Stimulated activated CD4-positive, alpha-beta T cell treated with anti-CD3 and anti-CD28 coated beads, Interleukin-4, amount 100 ng/mL, for 1 hour (primary cell): Measurements from ENCODE around the gene SLC30A2.

Experiments
- DNase-seq: peaks from one replicate; pipeline ENCODE4 v3.0.0-alpha.2; 2020

SLC30A2 gene

DNA sequence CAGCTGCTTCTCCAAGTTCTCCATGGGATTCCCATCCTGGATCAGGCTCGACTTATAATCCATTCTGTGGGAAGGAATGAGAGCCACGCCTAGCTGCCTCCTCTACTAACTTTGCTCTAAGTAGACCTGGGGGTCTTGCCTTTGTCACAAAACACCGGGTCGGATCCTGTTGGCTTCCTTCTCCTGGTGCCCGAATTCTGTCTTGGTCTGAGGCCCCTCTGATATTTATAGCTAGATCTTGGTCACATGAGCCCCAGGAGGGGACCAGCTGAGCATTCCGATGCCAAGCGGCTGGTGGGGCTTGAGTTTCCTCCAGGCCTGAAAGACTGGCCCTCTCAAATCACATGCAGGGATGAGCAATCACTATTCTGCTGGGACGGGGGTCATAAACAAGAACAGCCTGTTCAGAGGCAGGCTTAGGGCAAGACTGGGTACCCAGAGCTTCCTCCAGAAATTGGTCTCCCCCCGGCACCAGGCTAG is 21.6 kb upstream of the SLC30A2 start, which contains the start of gene TRIM63:
Gene TRIM63, minus strand, starts transcription at position 199 of the 480 bp plus-strand sequence. Its CDS starts 136 bp downstream, at position 63.
- no peak for DNase-seq

DNA sequence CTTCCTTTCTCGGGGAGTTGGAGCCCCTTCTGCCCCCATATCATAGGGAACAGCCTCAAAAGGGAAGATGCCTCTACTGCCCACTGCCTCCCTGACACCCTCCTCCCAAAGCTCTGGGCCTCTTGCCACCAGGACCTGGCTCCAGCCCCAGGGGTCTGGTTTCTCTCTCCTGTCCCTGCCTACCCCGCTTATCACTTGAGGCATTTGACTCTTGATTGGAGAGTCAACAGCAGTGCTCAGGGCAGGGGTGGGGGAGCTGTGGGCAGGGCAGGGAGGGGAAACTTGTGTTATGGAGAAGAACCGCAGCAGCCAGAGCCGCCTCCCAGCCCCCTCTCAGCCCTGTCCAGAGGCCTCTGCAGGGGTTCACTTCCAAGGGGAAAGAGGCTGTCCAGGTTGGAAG is 20.9 kb upstream of the SLC30A2 start:
- no peak for DNase-seq

- no peak for DNase-seq
Observed at GRCh38 chr1:26066160-26066559, 20.2 kb upstream of the SLC30A2 start.

DNA sequence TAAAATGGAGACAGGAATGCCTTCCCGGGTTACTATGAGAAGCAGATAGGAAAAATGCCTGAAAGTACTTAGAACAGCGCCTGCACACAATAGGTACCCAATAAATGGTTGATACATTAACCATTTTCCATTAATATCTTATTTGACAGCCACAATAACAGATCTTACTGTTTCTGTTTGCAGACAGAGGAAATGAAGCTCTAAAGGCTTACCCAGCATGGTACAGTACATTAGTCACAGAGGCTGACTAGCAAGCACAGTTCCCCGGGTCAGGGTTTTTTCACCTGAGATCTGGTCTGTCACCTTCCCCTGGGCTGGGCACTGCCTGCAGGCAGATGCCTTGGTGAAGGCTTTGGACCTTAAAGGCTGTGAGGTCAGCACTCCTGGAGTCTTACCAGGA is 18.6 kb upstream of the SLC30A2 start:
- DNase-seq = no peak

GRCh38 chr1:26060832-26061574 is 15.1 kb upstream of the SLC30A2 start:
- DNase-seq = no peak

DNA sequence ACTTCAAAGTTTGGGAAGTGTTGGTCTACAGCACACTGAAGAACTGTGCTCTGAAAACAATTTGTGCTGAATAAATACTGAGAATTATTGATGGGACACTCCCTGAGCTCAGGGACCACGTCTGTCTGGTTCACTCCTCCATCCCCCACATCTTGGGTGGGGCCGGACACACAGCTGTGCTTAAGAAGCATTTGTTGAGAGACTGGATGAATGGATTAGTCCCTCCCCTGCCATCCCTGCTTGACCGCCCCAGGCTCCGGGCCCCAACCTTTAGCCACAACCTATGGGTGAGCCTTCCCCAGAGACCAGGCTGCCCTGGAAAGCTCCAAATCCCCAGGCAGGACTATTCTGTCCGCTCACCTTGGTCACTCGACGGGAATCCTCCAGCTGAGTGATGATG is 14.0 kb upstream of the SLC30A2 start:
- no peak for DNase-seq

DNA sequence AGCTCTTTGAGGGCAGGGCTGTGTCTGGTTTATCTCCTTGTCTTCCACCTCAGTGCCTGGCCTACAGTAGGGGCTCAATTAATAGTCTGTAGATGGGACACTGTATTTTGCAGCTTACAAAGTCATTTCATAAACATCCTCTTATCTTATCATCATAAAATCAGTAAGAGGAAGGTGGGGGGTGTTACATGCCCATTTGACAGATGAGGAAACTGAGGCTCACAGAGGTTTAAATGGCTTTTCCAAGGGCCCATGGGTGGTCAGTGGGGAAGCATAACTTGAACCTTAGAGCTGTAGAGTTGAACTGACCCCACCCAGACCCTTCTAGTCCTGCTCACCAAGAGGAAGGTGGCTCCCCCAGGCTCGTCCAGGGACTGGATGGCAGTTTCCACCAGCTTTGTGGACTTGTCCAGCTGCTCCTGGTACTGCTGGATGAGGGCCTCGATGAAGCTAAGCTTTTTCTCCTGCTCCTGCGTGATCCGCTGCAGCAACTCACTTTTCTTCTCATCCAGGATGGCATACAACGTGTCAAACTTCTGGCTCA is 12.2 kb upstream of the SLC30A2 start:
- DNase-seq = no peak

- no peak for DNase-seq
Observed at GRCh38 chr1:26057189-26057588, 11.3 kb upstream of the SLC30A2 start.

GRCh38 chr1:26055041-26055440 is 9.1 kb upstream of the SLC30A2 start:
- no peak for DNase-seq

DNA sequence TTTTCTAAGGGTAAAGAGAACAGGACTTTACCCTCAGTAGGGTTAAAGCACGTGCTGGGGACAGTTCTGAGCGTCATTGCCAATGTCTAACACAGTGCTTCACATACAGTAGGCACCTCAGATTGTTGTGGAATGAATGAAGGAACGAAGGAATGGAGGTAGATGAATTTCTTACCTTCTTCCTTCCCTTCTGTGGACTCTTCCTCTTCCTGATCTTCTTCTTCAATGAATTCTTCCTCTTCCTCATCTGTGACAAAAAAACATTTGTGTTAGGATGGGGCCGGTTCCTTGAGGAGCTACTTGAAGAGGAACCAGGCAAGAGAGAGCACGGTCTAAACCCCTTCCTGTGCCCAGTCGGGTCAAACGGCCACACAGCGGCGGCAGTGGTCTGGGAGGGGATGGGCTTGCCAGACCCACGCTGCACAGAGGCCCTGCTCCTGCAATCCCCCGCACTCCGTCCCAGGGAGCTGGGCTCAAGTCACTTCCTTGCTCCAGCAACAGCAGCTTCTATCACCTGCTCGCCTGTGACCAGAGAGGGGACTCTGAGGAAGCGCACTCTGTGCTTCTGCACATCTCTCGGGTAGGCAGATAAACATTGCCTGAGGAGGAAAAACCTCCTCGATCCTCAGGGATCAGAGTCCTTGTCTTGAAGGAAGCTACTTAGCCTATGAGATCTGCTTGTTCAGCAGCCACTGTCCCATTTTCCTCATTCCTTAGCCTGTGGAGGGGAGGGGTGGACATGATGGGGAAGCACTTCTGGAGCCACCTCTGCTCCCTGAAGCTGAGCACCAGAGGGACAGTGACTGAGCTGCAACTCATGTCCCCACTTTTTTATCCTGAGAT is 8.0 kb upstream of the SLC30A2 start:
- DNase-seq = no peak

- no peak for DNase-seq
Observed at GRCh38 chr1:26050248-26050640, 4.3 kb upstream of the SLC30A2 start.

DNA sequence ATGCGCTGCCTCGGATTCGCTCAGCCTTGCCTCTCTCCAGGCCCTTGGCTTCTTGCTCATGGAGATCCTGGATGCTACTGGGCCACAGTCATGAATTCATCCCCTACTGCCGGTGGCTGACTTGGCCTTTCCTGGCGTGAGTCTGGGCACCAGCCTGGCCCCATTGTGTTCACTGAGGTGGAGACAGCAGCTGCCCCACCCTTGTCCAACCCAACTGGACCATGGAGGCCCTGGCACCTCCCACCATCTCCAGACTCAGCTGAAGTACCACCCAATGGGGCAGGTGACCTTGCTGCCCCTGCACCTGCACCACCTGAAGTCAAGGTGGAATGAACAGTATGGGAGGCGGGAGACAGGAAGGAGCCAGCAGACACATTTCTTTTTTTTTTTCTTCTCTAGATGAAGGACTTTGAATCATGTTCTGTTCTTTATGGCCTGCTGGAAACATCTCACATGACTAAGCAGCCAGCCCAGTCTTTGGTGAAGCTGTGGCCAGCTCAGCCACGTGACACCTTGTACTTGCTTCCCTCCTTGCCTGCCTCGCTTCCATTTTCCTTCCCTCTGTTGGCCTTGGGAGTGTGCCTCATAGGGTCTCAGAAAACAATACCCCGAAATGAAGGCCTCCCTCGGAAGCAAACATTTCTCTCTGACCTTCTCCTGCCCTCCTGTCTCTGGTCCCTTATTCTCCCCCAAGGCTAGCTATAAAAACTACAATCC is 3.8 kb upstream of the SLC30A2 start:
- no peak for DNase-seq

DNA sequence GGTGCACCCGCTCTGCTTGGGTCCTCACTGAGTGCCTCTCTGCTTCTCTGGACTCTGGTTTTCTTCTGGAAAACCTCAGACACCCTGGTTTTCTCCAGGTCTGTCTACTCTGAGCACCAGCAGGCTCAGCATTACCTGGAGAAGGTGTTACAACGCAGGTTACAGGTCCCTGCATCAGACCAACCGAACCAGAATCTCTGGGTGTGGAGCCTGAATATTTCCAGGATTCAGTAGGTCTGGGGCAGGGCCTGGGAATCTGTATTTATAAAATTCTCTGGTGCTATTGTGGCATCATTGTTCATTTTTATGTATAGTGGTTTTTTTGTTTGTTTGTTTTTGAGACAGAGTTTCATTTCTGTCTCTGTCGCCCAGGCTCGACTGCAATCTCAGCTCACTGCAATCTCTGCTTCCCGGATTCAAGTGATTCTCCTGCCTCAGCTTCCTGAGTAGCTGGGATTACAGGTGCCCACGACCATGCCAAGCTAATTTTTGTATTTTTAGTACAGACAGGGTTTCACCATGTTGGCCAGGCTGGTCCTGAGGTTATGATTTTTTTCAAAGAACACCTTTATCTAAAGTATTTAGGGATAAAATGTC is 1.5 kb upstream of the SLC30A2 start:
- no peak for DNase-seq

GRCh38 chr1:26046246-26047095 is 553 bp upstream of the SLC30A2 start:
- DNase-seq = no peak

DNA sequence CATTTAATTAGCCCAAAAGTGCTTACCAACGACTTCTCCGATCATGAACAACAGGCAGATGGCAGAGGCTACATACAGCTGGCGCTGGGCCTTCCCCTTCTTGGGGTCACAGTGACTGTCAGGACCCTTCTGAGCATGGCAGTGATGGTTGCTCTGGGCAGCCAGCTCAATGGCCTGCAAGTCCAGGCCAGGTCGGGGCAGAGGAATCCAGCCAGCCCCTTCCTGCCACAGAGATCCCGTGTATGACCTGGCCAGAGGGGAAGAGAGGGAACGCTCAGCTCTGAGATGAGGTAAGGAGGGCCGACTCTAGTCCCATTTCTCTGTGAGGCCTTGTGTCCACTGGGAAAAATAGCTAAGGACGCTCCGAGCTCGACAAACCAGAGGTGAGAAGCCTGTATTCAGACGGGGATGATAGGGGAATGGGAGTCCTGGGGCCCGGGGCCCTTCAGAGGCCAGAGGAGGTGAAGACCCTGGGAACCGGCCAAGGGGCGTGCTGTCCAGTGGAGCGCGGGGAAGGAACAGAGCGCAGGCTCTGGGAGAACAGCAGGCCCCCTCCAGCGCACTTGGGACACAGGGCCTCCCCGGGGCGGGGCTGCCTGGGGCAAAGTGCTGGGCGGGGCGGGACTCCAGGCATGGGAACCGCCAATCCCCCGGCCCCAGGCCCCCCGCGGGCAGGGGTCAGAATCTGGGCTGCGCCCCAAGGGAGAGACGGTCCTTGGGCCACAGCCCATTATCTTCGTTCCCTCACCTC is 772 bp downstream of the SLC30A2 start:
- DNase-seq = no peak

DNA sequence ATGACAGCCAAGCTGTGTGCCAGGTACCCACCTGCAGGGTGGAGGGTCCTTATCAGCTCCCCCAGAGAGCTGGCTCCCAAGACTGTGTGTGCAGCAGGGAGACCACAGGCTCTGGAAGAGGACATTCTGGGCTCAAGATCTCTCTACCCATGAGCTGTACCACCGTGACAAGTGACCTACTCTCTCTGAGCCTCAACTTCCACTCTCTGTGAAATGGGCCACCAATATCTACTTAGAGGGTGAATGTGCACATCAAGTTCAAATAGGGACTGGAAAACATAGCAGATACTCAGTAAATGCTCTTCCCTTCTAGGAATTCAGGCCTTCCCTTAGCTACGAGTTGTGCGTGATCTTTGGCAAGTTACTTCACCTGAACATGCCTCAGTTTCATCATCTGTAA is 1.5 kb downstream of the SLC30A2 start:
- DNase-seq = no peak

DNA sequence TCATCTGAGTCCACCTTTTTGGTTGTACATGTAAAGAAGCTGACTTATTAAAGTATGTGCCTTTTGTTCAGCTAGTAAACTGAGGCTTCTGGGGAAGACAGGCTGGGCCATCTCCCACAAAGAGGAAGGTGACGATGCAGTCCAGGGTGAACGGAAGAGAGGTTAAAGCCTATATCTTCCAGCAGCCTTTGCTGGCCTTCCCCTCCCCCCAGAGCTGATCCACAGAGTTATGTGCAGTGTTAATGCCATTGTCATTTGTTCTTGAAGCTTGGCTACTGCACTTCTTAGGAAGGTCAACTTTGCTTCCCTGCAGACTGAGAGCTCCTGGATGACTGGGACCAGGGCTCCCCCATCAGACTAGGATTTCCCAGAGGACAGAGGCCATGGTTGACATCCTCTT is 2.2 kb downstream of the SLC30A2 start:
- DNase-seq = no peak

GRCh38 chr1:26041978-26042377 is 3.9 kb downstream of the SLC30A2 start:
- no peak for DNase-seq

GRCh38 chr1:26041401-26041800 is 4.5 kb downstream of the SLC30A2 start:
- DNase-seq = no peak

- DNase-seq = no peak
Observed at GRCh38 chr1:26038904-26039303, 7.0 kb downstream of the SLC30A2 start.

- no peak for DNase-seq
Observed at GRCh38 chr1:26038477-26038876, 7.4 kb downstream of the SLC30A2 start.
